Measurements from ENCODE around the gene DHRS3. TPM values are rescaled to one million over a fixed set of nuclear protein-coding genes. Genes with fewer than 3 reads are reported as not detected.

The DHRS3 gene
- total RNA-seq, 2 donors from 2014 or later, result 81.7 to 104 TPM

- Histone ChIP-seq H3K27me3 (no peaks in the 10 kb centered on the region), H3K4me1 (peaks cover 11% of the 10 kb centered on the region), H3K9me3 (peaks cover 0 to 4% (median 0%) of the 10 kb centered on the region in 3 donors), H3K36me3 (replicated peaks in 1 of 2; ENCODE audit: insufficient read depth in 1 of 2, low read depth in 2 of 2) (no peaks in the 10 kb centered on the region), H3K4me3 (no peak overlapping the region), H3K27ac (no peak overlapping the region)
- DNase-seq (no peak), ATAC-seq (no peak)
- WGBS, 2 donors, result 86 to 87% methylated on average over 7 of the region's 7 CpGs
- intact Hi-C loops (cut with DNase I), result no loop called here
- TF ChIP-seq, protein P1, sequence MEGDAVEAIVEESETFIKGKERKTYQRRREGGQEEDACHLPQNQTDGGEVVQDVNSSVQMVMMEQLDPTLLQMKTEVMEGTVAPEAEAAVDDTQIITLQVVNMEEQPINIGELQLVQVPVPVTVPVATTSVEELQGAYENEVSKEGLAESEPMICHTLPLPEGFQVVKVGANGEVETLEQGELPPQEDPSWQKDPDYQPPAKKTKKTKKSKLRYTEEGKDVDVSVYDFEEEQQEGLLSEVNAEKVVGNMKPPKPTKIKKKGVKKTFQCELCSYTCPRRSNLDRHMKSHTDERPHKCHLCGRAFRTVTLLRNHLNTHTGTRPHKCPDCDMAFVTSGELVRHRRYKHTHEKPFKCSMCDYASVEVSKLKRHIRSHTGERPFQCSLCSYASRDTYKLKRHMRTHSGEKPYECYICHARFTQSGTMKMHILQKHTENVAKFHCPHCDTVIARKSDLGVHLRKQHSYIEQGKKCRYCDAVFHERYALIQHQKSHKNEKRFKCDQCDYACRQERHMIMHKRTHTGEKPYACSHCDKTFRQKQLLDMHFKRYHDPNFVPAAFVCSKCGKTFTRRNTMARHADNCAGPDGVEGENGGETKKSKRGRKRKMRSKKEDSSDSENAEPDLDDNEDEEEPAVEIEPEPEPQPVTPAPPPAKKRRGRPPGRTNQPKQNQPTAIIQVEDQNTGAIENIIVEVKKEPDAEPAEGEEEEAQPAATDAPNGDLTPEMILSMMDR (IDR thresholded peaks at IDR 0.05), result no peak
- TF ChIP-seq POLR2A (IDR thresholded peaks at IDR 0.05), result no peak
These were observed 22.4 kb upstream of the DHRS3 start for GRCh38 chr1:12640237-12640957.

DNA sequence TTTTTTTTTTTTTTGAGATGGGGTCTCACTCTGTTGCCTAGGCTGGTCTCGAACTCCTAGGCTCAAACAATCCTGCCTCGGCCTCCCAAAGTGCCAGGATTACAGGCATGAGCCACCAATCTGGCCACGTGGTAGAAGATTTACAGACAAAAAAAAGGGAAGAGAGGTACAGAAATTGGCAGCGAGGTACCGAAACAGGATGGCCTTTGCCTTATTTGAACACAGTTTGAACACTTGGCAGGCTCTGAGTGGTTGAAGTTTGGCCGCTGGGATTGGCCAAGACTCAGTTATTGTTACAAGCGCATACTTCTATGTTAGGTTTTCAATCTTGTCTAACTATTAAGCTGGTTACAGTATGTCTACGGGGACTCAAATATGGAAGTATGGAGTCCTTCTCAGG is 19.7 kb upstream of the DHRS3 start:
- no peaks in the 10 kb centered on the region for H3K36me3 ChIP-seq (replicated peaks in 1 of 2; ENCODE audit: insufficient read depth in 1 of 2, low read depth in 2 of 2)
- peaks cover 0 to 4% (median 0%) of the 10 kb centered on the region in 3 donors for H3K9me3 ChIP-seq
- DNase-seq, result no peak
- no peak for ATAC-seq
- H3K27ac ChIP-seq, result no peak overlapping the region
- no peak overlapping the region for H3K4me3 ChIP-seq
- peaks cover 11% of the 10 kb centered on the region for H3K4me1 ChIP-seq
- 54 to 79% methylated on average over 8 of the region's 8 CpGs for WGBS, 2 donors
- no peaks in the 10 kb centered on the region for H3K27me3 ChIP-seq
- intact Hi-C loops (cut with DNase I), result no loop called here
- TF ChIP-seq POLR2A (IDR thresholded peaks at IDR 0.05), result no peak
- TF ChIP-seq, protein P1 (IDR thresholded peaks at IDR 0.05), result no peak

DNA sequence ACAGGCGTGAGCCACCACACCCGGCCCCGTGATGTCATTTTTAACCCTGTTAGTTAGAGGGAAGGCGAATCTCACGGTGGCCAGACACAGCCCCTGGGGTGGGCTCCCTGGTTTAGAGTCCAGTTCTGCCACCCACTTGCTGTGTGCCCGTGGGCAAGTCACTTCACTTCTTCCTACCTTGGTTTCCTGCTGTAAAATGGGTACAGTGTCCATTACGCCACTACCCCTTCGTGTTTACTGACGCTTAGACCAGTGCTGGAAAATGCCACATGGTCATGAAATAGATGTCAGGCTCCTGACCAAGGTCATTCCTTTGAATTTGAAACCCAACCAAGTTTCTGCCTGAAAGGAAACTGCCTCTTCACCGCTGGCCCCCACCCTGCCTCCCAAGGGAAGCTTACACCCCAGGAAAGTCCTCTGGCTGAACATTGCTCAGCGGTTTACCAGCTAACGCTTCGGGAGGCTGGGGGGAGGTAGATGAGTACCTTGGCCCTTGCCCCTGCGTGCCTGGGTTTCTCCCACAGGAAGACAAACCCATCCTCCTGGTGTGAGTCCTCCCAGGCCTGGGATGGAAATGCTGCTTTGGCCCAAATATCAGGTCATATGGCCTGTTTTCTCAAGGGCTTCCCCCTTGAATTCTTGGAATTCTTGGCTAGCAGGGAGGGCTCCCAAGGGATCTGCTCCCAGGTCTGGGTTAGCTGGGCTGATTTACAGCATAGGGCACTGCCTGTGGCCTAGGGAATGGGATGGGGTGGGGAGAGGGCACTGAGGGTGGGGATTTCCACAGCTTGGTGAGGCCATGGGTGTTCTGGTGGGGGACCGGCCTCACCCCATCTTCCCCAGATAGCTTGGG is 18.3 kb upstream of the DHRS3 start:
- intact Hi-C loops (cut with DNase I), result no loop called here
- ATAC-seq, result peak; percentile 79

DNA sequence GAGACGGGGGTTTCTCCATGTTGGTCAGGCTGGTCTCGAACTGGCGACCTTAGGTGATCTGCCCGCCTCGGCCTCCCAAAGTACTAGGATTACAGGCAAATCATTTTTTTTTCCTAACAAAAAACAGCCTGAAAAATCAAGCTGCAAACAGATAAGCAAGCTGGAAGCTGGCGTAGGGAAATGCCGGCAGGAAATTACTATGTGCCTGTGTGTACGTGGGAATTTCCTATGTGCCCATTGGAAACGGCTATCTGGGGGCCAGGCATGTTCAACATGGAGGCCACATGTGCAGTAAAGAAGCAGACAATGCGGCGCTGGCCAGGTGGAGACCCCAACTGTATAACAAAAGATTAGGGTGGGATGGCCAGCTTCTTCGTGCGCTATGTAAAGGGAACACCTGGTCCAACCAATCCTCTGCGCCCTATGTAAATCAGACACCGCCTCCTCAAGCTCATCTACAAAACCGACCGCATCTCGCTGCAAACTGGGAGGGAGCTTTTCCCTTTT is 16.7 kb upstream of the DHRS3 start:
- no peak for ATAC-seq
- TF ChIP-seq, protein P1 (IDR thresholded peaks at IDR 0.05), result no peak
- TF ChIP-seq POLR2A (IDR thresholded peaks at IDR 0.05), result no peak
- no peak overlapping the region for H3K27ac ChIP-seq
- intact Hi-C loops (cut with DNase I), result no loop called here
- no peaks in the 10 kb centered on the region for H3K27me3 ChIP-seq
- WGBS, 2 donors, result 85 to 89% methylated on average over 18 of the region's 18 CpGs
- H3K4me3 ChIP-seq, result no peak overlapping the region
- H3K36me3 ChIP-seq (replicated peaks in 1 of 2; ENCODE audit: insufficient read depth in 1 of 2, low read depth in 2 of 2), result no peaks in the 10 kb centered on the region
- H3K9me3 ChIP-seq, result no peaks in the 10 kb centered on the region
- H3K4me1 ChIP-seq, result peaks cover 11% of the 10 kb centered on the region
- DNase-seq, result no peak

More for the DNA sequence above, 18.3 kb upstream of the DHRS3 start:
- 65 to 73% methylated on average over 10 to 14 of the region's 15 CpGs for WGBS, 2 donors
- Histone ChIP-seq H3K4me1 (peaks cover 11% of the 10 kb centered on the region), H3K27ac (peak overlapping the region in 3 of 4 donors; percentile 41 to 54 (median 50)), H3K36me3 (replicated peaks in 1 of 2; ENCODE audit: insufficient read depth in 1 of 2, low read depth in 2 of 2) (no peaks in the 10 kb centered on the region), H3K4me3 (no peak overlapping the region), H3K9me3 (peaks cover 0 to 4% (median 0%) of the 10 kb centered on the region in 3 donors), H3K27me3 (no peaks in the 10 kb centered on the region)
- peak; percentile 32 to 52 (median 40) for DNase-seq
- no peak for TF ChIP-seq POLR2A (IDR thresholded peaks at IDR 0.05)
- TF ChIP-seq, protein P1 (IDR thresholded peaks at IDR 0.05), result no peak

Measured in body of pancreas (tissue), 4 donors.